ENCODE results near the gene ZRANB3.

DNA sequence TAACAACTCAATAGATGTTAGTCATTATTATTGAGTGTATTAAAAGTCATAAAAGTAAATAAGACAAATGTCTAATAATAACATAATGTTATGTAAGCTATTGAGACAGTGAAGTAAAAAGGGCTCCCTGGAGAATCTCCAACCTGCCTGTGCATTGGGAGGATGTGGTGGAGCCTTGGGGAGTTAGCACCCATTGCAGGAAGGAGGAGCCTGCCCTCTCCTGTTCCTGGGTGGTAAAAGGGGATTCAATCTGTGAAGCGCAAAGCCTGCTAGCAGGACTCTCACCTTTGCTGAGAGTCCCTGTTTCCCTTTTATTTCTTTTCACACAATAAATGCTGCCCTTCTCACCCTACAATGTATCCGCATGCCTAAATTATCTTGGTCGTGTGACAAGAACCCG, 272.8 kb downstream of the ZRANB3 start:
- TF ChIP-seq ZNF70 (CRISPR knock-in tag; IDR thresholded peaks at IDR 0.05) = no peak
- TF ChIP-seq, protein P1, sequence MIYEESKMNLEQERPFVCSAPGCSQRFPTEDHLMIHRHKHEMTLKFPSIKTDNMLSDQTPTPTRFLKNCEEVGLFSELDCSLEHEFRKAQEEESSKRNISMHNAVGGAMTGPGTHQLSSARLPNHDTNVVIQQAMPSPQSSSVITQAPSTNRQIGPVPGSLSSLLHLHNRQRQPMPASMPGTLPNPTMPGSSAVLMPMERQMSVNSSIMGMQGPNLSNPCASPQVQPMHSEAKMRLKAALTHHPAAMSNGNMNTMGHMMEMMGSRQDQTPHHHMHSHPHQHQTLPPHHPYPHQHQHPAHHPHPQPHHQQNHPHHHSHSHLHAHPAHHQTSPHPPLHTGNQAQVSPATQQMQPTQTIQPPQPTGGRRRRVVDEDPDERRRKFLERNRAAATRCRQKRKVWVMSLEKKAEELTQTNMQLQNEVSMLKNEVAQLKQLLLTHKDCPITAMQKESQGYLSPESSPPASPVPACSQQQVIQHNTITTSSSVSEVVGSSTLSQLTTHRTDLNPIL (CRISPR knock-in tag; IDR thresholded peaks at IDR 0.05; ENCODE audit: low read depth) = no peak
- TF ChIP-seq RARB (CRISPR knock-in tag; IDR thresholded peaks at IDR 0.05) = no peak
- TF ChIP-seq, protein P2, sequence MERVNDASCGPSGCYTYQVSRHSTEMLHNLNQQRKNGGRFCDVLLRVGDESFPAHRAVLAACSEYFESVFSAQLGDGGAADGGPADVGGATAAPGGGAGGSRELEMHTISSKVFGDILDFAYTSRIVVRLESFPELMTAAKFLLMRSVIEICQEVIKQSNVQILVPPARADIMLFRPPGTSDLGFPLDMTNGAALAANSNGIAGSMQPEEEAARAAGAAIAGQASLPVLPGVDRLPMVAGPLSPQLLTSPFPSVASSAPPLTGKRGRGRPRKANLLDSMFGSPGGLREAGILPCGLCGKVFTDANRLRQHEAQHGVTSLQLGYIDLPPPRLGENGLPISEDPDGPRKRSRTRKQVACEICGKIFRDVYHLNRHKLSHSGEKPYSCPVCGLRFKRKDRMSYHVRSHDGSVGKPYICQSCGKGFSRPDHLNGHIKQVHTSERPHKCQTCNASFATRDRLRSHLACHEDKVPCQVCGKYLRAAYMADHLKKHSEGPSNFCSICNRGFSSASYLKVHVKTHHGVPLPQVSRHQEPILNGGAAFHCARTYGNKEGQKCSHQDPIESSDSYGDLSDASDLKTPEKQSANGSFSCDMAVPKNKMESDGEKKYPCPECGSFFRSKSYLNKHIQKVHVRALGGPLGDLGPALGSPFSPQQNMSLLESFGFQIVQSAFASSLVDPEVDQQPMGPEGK (CRISPR knock-in tag; IDR thresholded peaks at IDR 0.05; ENCODE audit: borderline replicate concordance) = no peak
- no peak for TF ChIP-seq ZFP3 (CRISPR knock-in tag; IDR thresholded peaks at IDR 0.05)
- no peak for TF ChIP-seq ZNF565 (CRISPR knock-in tag; conservative IDR thresholded peaks at IDR 0.05; ENCODE audit: low read depth)
- TF ChIP-seq, protein P3, sequence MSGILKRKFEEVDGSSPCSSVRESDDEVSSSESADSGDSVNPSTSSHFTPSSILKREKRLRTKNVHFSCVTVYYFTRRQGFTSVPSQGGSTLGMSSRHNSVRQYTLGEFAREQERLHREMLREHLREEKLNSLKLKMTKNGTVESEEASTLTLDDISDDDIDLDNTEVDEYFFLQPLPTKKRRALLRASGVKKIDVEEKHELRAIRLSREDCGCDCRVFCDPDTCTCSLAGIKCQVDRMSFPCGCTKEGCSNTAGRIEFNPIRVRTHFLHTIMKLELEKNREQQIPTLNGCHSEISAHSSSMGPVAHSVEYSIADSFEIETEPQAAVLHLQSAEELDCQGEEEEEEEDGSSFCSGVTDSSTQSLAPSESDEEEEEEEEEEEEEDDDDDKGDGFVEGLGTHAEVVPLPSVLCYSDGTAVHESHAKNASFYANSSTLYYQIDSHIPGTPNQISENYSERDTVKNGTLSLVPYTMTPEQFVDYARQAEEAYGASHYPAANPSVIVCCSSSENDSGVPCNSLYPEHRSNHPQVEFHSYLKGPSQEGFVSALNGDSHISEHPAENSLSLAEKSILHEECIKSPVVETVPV (CRISPR knock-in tag; IDR thresholded peaks at IDR 0.05) = no peak
- TF ChIP-seq BACH2 (CRISPR knock-in tag; IDR thresholded peaks at IDR 0.05; ENCODE audit: borderline replicate concordance) = no peak
- TF ChIP-seq OSR1 (CRISPR knock-in tag; IDR thresholded peaks at IDR 0.05) = no peak
- TF ChIP-seq SNAI2 (CRISPR knock-in tag; IDR thresholded peaks at IDR 0.05) = no peak
- TF ChIP-seq ESRRG (CRISPR knock-in tag; IDR thresholded peaks at IDR 0.05) = no peak
- no peak for TF ChIP-seq TOX (CRISPR knock-in tag; IDR thresholded peaks at IDR 0.05; ENCODE audit: borderline replicate concordance)
- TF ChIP-seq GLIS3 (CRISPR knock-in tag; IDR thresholded peaks at IDR 0.05) = no peak

Measured in SK-N-SH treated with all-trans-retinoic acid at 6 μM for 48 hours (cell line).